ENCODE measurements around the gene EPC1. TPM values are rescaled to one million over a fixed set of nuclear protein-coding genes. Genes with fewer than 3 reads are reported as not detected.

EPC1 gene
- total and polyA plus RNA-seq, 11 donors: 10.9 to 26.3 (median 16.2) TPM

DNA sequence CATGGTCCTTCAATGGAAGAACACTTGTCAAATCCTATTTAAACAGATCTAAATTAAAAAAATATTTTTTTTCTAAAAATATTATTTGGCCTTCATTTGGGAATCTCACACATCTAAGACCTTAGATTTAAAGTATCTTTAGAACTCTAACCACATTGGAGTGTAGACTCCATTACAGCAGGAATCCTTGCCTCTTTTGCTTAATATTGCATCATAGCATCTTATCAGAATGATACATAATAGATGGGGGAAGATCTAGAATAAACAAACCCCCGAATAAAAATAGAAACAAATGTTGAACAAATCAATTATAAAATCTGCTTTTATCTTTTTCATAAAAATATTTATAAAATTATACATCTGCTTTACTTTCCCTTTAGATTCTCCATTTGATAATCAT lies 27.6 kb upstream of the EPC1 start:
- ATAC-seq (no peak), DNase-seq (no peak)
- no peak overlapping the region for H3K4me3 ChIP-seq
- no peaks in the 10 kb centered on the region for H3K36me3 ChIP-seq
- intact Hi-C loops (cut with DNase I): loop anchor here in 5 of 10 donors (5.0 to 10.0 kb wide), 3 partner anchors 73 to 320 kb away; partner anchors contain the start of genes CCDC7 (in 2 of the 5) and KIF5B (in 2 of the 5)
- no peak for TF ChIP-seq POLR2A (IDR thresholded peaks at IDR 0.05)
- TF ChIP-seq, protein P1, sequence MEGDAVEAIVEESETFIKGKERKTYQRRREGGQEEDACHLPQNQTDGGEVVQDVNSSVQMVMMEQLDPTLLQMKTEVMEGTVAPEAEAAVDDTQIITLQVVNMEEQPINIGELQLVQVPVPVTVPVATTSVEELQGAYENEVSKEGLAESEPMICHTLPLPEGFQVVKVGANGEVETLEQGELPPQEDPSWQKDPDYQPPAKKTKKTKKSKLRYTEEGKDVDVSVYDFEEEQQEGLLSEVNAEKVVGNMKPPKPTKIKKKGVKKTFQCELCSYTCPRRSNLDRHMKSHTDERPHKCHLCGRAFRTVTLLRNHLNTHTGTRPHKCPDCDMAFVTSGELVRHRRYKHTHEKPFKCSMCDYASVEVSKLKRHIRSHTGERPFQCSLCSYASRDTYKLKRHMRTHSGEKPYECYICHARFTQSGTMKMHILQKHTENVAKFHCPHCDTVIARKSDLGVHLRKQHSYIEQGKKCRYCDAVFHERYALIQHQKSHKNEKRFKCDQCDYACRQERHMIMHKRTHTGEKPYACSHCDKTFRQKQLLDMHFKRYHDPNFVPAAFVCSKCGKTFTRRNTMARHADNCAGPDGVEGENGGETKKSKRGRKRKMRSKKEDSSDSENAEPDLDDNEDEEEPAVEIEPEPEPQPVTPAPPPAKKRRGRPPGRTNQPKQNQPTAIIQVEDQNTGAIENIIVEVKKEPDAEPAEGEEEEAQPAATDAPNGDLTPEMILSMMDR (IDR thresholded peaks at IDR 0.05): no peak
- WGBS, 4 donors: 64 to 84% (median 78%) methylated on average over 1 of the region's 1 CpG
- H3K9me3 ChIP-seq: peaks cover 0 to 7% (median 0%) of the 10 kb centered on the region in 12 donors
- peaks cover 0 to 63% (median 29%) of the 10 kb centered on the region in 12 donors for H3K4me1 ChIP-seq
- no peaks in the 10 kb centered on the region for H3K27me3 ChIP-seq
- H3K27ac ChIP-seq: peak overlapping the region in 1 of 12 donors; percentile 84

DNA sequence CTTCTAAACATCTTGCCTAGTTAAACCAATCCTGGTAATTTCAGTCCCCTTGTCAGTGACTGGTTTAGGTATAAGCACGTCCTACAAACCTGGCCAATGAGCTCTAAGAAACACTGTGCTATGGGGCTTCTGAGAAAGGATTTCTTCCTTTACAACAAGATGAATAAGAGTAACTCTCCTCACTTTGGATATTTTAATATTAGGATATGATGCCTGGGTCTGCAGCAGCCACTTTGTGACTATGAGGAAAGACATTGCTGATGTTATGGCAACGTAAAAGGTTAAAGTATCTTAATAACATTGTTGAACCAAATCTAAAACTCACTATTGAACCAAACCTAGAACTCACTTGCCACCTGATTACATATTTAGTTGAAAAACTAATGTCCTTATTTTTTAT lies 26.5 kb upstream of the EPC1 start:
- H3K9me3 ChIP-seq: peaks cover 0 to 7% (median 0%) of the 10 kb centered on the region in 12 donors
- TF ChIP-seq, protein P1 (IDR thresholded peaks at IDR 0.05): no peak
- no peak for TF ChIP-seq POLR2A (IDR thresholded peaks at IDR 0.05)
- H3K27ac ChIP-seq: peak overlapping the region in 1 of 12 donors; percentile 32
- ATAC-seq (no peak), DNase-seq (no peak)
- H3K4me1 ChIP-seq: peaks cover 0 to 71% (median 33%) of the 10 kb centered on the region in 12 donors
- no peaks in the 10 kb centered on the region for H3K36me3 ChIP-seq
- intact Hi-C loops (cut with DNase I): loop anchor here in 3 of 10 donors (5.0 to 10.0 kb wide), 2 partner anchors 181 to 319 kb away; partner anchors contain the start of gene KIF5B (in 2 of the 3)
- WGBS, 4 donors: 95 to 99% (median 97%) methylated on average over 2 of the region's 2 CpGs
- no peak overlapping the region for H3K4me3 ChIP-seq
- H3K27me3 ChIP-seq: no peaks in the 10 kb centered on the region

DNA sequence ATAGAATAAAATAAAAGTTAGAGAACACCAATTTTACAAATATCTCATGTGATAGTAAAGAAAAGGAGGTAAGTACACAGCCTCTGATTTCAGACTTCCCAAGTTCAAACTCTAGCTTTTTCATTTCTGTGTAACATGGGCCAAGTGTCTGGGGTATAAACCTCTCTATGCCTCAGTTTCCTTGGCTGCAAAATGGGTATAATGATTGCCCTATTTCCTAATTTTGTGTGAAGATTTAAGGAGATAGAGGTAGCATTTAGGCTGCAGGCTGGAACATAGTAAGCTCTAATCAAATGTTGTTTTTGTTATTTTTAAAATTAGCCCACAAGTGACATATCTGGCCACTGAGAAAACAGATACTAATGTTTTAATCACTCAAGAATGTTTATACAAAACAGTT lies 26.1 kb upstream of the EPC1 start:
- Histone ChIP-seq H3K4me3 (no peak overlapping the region), H3K27ac (peak overlapping the region in 1 of 12 donors; percentile 32), H3K9me3 (peaks cover 0 to 7% (median 0%) of the 10 kb centered on the region in 12 donors), H3K4me1 (peaks cover 0 to 74% (median 37%) of the 10 kb centered on the region in 12 donors), H3K36me3 (no peaks in the 10 kb centered on the region), H3K27me3 (no peaks in the 10 kb centered on the region)
- ATAC-seq (no peak), DNase-seq (no peak)
- intact Hi-C loops (cut with DNase I): loop anchor here in 3 of 10 donors (5.0 to 10.0 kb wide), 2 partner anchors 181 to 318 kb away; partner anchors contain the start of gene KIF5B (in 2 of the 3)
- no peak for TF ChIP-seq POLR2A (IDR thresholded peaks at IDR 0.05)
- TF ChIP-seq, protein P1 (IDR thresholded peaks at IDR 0.05): no peak

DNA sequence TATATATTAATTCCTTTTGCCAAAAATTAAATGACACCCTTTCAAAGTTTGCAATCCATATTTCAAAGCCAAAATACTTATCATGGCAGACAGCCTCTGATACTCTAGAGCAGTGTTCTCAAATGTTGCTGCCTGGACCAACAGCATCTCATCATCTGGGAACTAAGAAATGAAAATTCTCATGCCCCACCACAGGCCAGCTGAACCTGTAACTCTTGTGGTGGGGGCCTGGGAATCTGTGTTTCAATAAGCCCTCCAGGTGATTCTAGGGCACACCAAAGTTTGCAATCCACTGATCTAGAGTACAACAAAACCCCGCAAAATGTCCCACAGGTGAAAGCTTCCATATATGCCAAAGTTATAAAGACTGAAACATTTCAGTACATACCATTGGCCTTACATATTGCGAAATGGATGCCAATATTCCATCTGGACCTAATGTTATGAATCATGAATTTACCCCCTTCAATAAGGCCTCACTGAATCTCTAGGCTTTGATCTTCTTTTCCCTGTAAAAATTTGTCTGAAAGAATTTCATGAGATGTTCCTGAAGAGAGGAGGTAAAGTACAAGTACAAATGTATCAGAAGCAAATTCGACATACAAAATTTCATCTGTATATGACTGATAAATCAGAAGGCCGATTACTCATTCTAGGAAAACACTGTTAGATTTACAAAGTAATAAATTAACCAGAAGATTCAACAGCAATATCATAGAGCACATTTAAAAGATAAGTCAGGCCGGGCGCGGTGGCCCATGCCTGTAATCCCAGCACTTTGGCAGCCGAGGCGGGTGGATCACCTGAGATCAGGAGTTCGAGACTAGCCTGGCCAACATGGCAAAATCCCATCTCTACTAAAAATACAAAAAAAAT lies 25.3 kb upstream of the EPC1 start:
- Histone ChIP-seq H3K27ac (peak overlapping the region in 4 of 12 donors; percentile 28 to 64 (median 44)), H3K9me3 (peaks cover 0 to 7% (median 0%) of the 10 kb centered on the region in 12 donors), H3K27me3 (no peaks in the 10 kb centered on the region), H3K36me3 (no peaks in the 10 kb centered on the region), H3K4me1 (peaks cover 0 to 81% (median 41%) of the 10 kb centered on the region in 12 donors), H3K4me3 (no peak overlapping the region)
- 87 to 94% (median 93%) methylated on average over 10 of the region's 10 CpGs for WGBS, 4 donors
- no peak for DNase-seq
- intact Hi-C loops (cut with DNase I): loop anchor here in 3 of 10 donors (5.0 to 10.0 kb wide), 2 partner anchors 180 to 317 kb away; partner anchors contain the start of gene KIF5B (in 2 of the 3)
- ATAC-seq: no peak
- TF ChIP-seq, protein P1 (IDR thresholded peaks at IDR 0.05): no peak
- no peak for TF ChIP-seq POLR2A (IDR thresholded peaks at IDR 0.05)
